GM23248 (cell line): ENCODE data around the gene CNIH2.

Experiments used
- EZH2 ChIP-seq: fragments of 200-600 bp; sonication (generic); IDR thresholded peaks from 2 replicates; pipeline ENCODE4 v1.6.1; 2018; ENCODE audit warnings: antibody characterized with exemption, mild to moderate bottlenecking; ENCODE audit not compliant: insufficient read depth, poor library complexity, severe bottlenecking
- EZH2phosphoT487 ChIP-seq: fragments of 200-600 bp; sonication (generic); IDR thresholded peaks from 2 replicates; pipeline ENCODE4 v1.6.1; 2018; ENCODE audit warnings: antibody characterized with exemption, moderate library complexity, mild to moderate bottlenecking, low read depth; ENCODE audit not compliant: insufficient read depth

DNA sequence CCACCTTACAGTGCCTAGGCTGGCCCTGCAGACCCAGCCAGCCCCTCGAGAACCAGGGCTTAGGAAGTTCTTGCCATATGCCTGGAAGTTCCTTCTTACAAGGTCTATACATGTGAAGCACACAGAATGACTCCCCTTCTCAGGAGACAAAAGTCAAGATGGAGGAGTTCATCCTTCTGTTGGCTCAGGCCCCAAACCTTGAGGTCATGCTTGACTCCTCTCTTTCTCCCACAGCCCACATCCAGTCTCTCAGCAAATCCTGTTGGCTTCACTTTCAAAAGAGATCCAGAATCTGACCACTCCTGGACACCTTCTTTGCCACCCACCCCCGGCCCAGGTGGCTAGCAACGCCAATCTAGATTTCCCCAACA, 40.6 kb downstream of the CNIH2 start:
- TF ChIP-seq EZH2 (no peak), EZH2phosphoT487 (no peak)
